Mucosa of descending colon (tissue), 3 donors: ENCODE data around the gene ITGA11. TPM values are rescaled to one million over a fixed set of nuclear protein-coding genes. Genes with fewer than 3 reads are reported as not detected.

ENCODE experiments used
- ATAC-seq: fragments of 200-7000 bp; cut with Tn5 transposase; one replicate; pipeline ENCODE4 v1.9.1; 2020; ENCODE audit warnings: mild to moderate bottlenecking, moderate library complexity
- DNase-seq, 3 donors: peaks; one replicate each; pipeline ENCODE4 v3.0.0-alpha.2; 2020
- H3K36me3 ChIP-seq: fragments of 200-600 bp; one replicate; pipeline ENCODE4 v1.8.0; 2021; ENCODE audit warnings: low read depth, mild to moderate bottlenecking
- H3K4me1 ChIP-seq: fragments of 200-600 bp; one replicate; pipeline ENCODE4 v1.8.0; 2021; ENCODE audit warnings: low read depth, mild to moderate bottlenecking
- H3K4me3 ChIP-seq: fragments of 200-600 bp; one replicate; pipeline ENCODE4 v1.8.0; 2021; ENCODE audit warnings: mild to moderate bottlenecking
- H3K9me3 ChIP-seq: fragments of 200-600 bp; one replicate; pipeline ENCODE4 v1.8.0; 2021; ENCODE audit warnings: mild to moderate bottlenecking
- CTCF ChIP-seq: fragments of 200-600 bp; IDR thresholded peaks from one replicate; pipeline ENCODE4 v1.8.0; 2022; ENCODE audit warnings: antibody characterized with exemption, mild to moderate bottlenecking
- intact Hi-C, 2 donors: fragments of 100-400 bp; cut with DNase I in 1 of 2; cut with micrococcal nuclease in 1 of 2; formaldehyde crosslinking; loops; one replicate each; pipeline versions ENCODE4 v1.11.0 to v1.11.1; 2022; cut with DNase I, micrococcal nuclease
- total RNA-seq, 3 donors: library from RNA; stranded (reverse); fragmentation: NEBNext Ultra II Directional in 2 of 3; extraction: Animal tissue kit (Norgen Biotek cat#: 25700) in 2 of 3; gene quantifications; one replicate each; pipeline versions ENCODE4 v1.2.1 to v1.2.4, GENCODE V29; 2021 to 2023
- donor health status: DM: no; HTN: no; CAD: no; lungs with moderate emphysema.
- donor health status: DM: no; HTN: no; CAD: no.
- donor health status: DM: no; HTN: yes; CAD: no.

Gene ITGA11
- total RNA-seq, 3 donors from 2014 or later: 1.8 to 2.4 (median 2.1) TPM

DNA sequence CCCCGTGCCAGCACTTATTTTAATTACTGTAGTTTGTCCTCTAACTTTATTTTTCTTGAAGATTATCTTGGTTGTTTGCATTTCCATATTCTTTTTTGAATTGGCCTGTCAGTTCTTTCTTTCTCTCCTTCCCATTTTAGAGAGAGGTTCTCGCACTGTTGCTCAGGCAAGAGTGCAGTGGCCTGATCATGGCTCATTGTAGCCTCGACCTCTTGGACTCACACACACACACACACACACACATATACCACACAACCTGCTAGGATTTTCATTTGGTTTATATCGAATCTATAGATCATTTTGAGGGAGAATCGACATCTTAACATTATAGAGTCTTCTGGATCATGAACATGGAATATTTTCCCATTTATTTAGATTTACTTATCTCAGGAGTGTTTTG lies 145.7 kb downstream of the ITGA11 start:
- ATAC-seq (no peak), DNase-seq (no peak)
- no peak overlapping the region for H3K4me3 ChIP-seq
- no peaks in the 10 kb centered on the region for H3K9me3 ChIP-seq
- H3K36me3 ChIP-seq: peaks cover 2% of the 10 kb centered on the region
- intact Hi-C loops: no loop called here
- H3K4me1 ChIP-seq: peaks cover 23% of the 10 kb centered on the region
- TF ChIP-seq CTCF: no peak

GRCh38 chr15:68285259-68285980 lies 146.5 kb downstream of the ITGA11 start:
- peaks cover 28% of the 10 kb centered on the region for H3K4me1 ChIP-seq
- H3K36me3 ChIP-seq: no peaks in the 10 kb centered on the region
- intact Hi-C loops: no loop called here
- H3K4me3 ChIP-seq: no peak overlapping the region
- DNase-seq: no peak
- no peak for TF ChIP-seq CTCF
- ATAC-seq: peak; percentile 63
- no peaks in the 10 kb centered on the region for H3K9me3 ChIP-seq

DNA sequence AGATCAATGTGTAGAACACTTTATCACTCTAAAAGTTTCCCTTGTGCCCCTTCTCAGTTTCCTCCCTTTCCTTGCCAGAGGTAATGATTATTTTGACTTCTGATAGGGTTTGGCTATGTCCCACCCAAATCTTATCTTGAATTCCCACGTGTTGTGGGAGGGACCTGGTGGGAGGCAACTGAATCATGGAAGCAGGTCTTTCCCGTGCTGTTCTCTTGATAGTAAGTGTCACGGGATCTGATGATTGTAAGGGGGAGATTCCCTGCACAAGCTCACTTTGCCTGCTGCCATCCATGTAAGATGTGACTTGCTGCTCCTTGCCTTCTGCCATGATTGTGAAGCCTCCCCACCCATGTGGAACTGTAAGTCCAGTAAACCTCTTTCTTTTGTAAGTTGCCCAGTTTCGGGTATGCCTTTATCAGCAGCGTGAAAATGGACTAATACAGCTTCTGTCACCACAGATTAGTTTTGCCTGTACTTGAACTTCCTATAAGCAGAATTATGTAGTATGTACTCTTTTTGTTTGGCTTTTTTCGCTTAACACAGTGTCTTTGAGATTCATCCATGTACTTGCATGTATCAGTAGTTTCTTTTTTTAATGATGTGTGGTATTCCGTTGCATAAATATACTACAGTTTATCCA lies 147.2 kb downstream of the ITGA11 start:
- no peak for ATAC-seq

DNA sequence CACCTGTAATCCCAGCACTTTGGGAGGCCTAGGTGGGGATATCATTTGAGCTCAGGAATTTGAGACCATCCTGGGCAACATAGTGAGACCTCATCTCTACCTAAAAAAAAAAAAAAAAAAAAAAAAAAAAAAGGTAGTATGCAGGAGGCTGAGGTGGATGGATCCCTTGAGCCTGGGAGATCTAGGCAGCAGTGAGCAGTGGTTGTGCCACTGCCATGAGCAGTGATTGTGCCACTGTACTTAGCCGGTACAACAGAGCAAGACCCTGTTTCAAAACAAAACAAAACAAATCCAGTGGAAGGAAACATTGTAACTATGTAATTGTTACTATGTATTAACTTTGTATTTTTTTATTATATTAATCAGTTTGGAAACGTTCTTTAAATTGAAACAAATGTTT lies 148.6 kb downstream of the ITGA11 start:
- H3K4me3 ChIP-seq: no peak overlapping the region
- no peaks in the 10 kb centered on the region for H3K36me3 ChIP-seq
- ATAC-seq (no peak), DNase-seq (no peak)
- intact Hi-C loops: no loop called here
- H3K9me3 ChIP-seq: no peaks in the 10 kb centered on the region
- peaks cover 42% of the 10 kb centered on the region for H3K4me1 ChIP-seq
- TF ChIP-seq CTCF: no peak

More for the DNA sequence above, 147.2 kb downstream of the ITGA11 start:
- H3K4me1 ChIP-seq: peaks cover 35% of the 10 kb centered on the region
- no peak overlapping the region for H3K4me3 ChIP-seq
- TF ChIP-seq CTCF: no peak
- intact Hi-C loops: no loop called here
- no peaks in the 10 kb centered on the region for H3K9me3 ChIP-seq
- no peaks in the 10 kb centered on the region for H3K36me3 ChIP-seq
- no peak for DNase-seq

- intact Hi-C loops: no loop called here
- Histone ChIP-seq H3K36me3 (no peaks in the 10 kb centered on the region), H3K9me3 (no peaks in the 10 kb centered on the region), H3K4me1 (peaks cover 41% of the 10 kb centered on the region), H3K4me3 (no peak overlapping the region)
- ATAC-seq (no peak), DNase-seq (no peak)
- TF ChIP-seq CTCF: no peak
Observed at GRCh38 chr15:68281008-68281407, 151.0 kb downstream of the ITGA11 start.
